NCI-H1930 (cell line): Measurements from ENCODE around the gene PGBD4.
A peak's percentile ranks its signal among the peaks of the same experiment; 100 is the strongest.
"Not testable (repeated sequence)": the region's sequence is repeated elsewhere in the genome, so short reads cannot be mapped to it uniquely, and the experiment has no call there.

Source experiments
- DNase-seq, 2 experiments: peaks; one replicate each; lab custom pipeline; 2025; lab: John Stamatoyannopoulos, UW

PGBD4 gene

DNA sequence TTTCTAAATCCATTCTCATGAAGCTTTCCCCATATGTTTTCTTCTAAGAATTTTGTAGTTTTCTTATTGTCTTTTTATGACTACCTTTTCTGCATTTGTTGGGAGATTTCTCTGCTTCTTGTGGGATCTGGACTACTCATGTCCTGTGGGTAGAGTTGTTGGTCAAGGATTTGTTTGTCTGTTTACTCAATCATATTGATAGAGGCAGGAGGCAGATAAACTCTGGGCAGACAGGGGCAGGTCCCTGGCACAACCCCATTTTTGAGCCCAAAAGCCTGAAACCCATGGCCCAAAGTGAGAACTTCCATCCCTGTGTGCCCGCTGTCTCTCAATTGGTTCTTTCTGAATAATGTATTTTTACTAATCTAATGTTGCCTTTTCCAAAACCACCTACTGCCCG, 12.3 kb downstream of the PGBD4 start:
- DNase-seq = no peak

DNA sequence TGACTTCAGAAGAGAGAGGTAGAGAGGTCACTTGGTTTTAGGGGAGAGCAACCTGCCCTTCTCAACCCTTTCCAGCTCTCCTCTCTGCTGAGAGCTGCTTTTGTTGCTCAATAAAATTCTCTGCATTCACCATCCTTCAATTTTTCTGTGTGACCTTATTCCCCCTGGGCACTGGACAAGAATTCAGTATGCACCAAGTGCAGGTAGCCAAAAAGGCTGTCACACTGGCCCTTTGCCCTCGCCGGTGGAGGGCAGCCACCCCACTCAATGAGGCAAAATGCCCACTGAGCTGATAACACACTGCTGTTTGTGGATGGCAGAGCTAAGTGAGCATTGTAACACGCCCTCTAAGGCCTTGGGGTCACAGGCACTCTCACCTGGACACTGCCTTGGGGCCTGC, 12.9 kb downstream of the PGBD4 start:
- no peak for DNase-seq

DNA sequence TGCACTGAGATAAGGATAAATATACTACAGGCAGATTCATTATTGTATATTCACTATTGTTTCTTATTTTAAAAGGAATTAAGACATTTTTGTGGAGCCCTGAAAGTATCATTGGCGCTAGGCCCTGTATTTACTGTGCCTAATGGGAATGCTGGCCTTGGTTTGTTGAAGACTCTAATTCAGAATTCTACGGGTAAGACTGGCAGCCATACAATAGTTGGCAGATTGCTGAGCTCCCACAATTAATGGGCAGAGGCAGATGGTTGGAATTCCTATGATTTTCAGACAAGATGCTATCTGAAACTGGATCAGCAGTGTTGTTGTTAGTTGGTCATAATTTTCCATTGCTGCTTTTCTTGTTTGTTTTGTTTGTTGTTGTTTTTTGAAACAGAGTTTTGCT, 14.7 kb downstream of the PGBD4 start:
- no peak for DNase-seq

DNA sequence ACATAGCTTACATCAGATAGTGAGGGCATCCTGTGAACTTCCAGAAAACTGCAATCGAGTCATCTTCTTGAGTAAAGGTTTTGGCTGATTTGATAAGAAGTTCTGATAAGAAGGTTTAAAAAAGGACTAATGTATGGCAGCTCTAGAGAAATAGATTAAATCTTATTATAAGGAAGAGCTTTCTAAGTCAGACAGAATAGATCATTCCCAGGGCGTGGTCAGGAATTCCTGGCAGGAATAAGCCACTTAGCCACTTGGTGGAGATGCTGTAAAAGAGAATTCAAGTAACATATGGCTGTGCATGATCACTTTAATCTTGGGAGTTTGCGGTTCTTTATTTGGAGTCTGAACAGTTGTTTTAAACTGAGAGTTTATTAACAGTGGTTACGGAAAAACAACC, 17.4 kb downstream of the PGBD4 start:
- DNase-seq = no peak

DNA sequence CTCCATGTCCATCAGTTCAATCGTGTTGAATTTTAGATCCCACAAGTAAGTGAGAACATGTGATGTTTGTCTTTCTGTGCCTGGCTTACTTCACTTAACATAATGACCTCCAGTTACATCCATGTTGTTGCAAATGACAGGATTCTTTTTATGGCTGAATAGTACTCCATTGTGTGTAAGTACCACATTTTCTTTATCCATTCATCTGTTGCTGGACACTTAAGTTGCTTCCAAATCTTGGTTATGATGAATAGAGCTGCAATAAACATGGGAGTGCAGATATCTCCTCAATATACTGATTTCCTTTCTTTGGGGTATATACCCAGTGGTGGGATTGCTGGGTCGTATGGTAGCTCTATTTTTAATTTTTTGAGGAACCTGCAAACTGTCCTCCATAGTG, 18.5 kb downstream of the PGBD4 start:
- DNase-seq = not testable (repeated sequence)

DNA sequence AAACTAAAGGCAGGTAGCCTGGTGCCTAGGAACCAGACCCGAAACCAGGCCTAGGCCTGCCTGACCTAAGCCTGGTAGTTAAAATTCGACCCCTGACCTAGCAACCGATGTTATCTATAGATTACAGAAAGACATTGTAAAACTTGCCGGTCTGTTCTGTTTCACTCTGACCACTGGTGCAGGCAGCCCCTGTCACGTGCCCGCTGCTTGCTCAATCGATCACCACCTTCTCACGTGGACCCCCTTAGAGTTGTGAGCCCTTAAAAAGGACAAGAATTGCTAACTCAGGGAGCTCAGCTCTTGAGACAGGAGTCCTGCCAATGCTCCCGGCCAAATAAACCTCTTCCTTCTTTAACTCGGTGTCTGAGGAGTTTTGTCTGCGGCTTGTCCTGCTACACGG, 19.9 kb downstream of the PGBD4 start:
- not testable (repeated sequence) for DNase-seq

DNA sequence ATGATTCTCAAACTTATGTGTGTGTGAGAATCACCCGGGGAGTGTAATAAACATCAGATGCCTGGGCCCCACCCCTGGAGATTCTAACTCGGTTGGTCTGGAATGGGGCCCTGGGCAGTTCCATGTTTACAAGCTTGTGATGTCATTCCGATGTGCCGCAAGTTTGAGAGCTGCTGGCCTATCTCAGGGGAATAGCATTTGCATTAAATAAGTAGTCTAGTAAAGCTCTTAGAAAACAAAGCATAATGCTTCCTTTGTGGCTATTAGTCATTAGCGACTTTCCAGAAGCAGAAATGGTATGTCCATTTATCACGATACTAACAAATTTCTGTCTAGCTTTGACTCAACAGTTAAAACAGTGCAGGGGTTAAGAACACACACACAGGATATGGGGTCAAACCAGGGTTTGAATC, 20.9 kb downstream of the PGBD4 start:
- DNase-seq = no peak

DNA sequence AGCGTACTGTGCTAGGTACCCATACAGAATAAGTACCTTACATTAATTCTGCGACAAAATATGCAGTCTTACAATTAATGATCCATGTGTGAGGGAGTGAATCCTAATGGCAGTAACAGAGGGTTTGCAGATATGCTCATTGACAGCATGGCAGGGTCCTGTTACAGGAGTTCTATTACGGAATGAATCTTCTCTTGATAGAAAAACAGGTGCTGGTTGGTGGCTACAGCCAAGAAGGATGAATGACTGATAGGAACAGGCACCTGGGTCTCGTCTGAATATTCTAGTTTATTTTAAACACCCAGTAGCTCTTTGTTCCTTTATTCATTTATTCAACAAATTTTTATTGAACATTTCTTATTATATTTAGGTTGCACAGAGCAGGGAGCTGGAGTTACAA, 22.8 kb downstream of the PGBD4 start:
- DNase-seq = no peak

DNA sequence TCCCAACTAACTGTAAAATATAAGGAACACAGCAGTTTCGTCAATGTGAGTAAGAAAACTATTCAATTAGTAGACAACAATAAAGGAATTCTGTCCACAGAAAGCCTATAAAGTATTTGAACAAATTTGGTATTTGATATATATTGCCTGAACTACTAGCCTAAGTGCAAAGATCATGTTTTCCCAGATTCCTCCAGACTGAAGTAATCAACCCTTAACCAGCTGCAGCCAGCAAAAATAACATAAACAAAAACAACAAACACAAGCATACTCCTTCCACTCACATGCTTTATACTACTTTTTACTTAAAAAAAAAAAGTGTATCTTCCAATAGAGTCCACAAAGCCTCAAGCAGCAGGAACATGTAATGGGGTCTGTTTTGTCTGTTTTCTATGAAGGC, 24.1 kb downstream of the PGBD4 start:
- DNase-seq = no peak

DNA sequence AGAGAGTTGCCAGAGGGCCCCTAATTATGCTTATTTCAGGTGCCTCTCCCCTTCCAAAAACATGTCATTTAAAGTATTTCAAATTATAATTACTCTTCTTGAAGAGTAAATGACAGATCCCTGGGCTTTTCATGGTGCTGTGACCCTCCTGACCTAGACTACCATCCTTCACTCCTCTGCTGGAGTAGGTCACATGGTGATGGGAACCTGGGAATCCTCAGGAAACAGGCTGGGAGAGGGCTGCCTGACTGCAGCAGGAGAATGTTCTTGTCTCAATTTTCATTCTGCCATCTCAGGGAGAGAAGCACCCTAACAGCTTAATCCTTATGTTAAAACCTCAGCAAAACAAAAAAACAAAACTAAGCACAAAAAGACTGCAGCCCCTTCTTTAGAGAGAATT, 24.6 kb downstream of the PGBD4 start:
- DNase-seq = no peak

DNA sequence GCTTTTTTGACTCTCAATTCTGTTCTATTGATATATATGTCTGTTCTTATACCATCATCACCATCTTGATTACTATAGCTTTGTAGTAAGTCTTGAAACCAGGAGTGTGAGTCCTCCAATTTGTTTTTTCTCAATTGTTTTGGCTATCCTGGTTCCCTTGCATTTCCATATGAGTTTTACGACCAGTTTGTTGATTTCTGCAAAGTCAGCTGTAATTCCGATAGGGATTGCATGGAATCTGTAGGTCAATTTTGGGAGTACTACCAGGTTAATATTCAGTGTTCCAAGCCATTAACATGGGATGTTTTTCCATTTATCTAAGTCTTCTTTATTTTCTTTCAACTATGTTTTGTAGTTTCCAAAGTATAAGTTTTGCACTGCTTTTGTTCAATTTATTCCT, 27.0 kb downstream of the PGBD4 start:
- no peak for DNase-seq

DNA sequence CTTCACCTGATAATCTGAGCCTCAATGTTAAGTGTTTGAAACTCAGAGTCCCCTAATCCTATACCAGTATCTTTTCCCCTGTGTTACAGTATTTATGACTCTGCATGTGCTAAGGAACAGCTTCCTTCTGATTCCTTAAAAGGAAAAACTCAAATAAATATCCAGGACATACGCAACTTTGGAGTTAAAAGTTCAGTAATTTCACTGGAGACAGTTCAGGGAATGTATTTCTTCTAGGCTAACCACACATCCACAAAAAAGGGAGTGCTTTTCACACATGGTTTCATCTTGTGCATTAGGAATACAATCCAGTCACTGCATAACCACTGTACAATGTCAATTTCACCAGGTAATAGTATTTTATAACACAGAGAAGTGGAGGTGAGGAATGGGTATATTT, 31.0 kb downstream of the PGBD4 start:
- no peak for DNase-seq

DNA sequence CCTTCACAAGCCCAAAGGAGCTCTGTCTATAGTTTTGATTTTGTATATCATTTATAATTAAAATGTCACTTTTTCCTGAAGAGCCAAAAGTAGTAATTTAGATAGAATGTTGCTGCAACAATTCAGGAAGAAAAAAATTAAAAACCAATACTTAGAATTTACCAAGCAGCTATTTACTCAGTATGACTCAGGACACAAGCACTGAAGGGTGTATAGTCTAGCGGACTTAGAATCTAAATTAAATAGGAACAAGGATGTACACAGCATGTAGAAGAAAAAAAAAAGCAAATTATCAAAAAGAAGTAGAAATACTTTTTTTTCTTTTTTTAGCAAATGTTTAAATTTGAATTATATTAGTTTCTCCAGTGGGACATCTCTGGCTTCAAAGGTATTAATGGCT, 31.6 kb downstream of the PGBD4 start:
- DNase-seq = no peak

DNA sequence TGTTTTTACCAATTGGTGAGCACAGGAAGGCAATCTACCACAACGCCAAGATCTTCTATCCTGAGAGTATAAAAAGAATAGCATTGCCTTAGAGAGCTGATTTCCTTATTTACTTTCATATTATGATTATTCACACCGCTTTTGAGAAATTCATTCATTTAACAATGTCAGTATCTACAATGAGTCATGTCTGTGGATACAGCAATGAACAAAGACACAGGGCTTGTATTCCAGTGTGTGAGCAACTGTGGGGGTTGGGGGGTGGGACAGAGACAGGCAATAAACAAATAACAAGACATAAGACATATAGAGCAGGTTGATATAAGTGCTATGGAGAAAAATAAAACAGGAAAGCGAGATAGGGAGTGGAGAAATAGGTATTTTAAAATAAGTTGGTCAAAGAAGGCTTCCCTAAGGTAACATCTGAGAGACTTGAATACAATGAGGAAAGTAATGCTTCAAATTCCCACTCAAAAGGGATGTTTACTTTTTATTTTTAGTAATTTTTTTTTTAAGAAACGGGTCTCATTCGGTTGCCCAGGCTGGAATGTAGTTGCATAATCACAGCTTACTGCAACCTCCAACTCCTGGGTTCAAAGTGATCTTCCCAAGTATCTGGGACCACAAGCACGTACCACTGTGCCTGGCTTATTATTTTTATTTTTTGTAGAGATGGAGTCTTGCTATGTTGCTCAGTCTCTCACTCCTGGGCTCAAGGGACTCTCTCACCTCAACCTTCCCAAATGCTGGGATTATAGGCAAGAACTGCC, 45.7 kb downstream of the PGBD4 start:
- DNase-seq = peak in 1 of 2 experiments; percentile 23

DNA sequence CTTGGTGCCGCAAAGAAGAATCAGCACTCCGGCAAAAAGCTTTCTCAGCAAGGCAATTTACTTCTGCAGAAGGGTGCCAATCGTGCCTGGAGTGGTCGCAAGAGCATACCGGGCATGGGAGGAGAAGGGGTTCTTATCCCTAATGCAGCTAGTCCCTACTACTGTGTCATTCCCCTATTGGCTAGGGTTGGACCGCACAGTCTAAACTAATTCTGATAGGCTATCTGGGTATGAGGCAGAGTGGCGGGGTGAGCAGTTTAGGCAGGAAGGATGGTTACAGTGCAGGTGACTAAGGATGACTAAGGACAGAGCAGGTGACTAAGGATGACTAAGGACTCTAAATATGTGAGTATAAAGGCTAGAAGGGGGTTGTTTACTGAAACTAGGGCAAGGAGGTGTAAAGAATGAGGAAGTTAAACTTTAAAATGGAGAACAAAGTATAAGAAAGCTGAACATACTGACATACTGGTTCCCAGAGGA, 52.9 kb downstream of the PGBD4 start:
- DNase-seq = no peak

DNA sequence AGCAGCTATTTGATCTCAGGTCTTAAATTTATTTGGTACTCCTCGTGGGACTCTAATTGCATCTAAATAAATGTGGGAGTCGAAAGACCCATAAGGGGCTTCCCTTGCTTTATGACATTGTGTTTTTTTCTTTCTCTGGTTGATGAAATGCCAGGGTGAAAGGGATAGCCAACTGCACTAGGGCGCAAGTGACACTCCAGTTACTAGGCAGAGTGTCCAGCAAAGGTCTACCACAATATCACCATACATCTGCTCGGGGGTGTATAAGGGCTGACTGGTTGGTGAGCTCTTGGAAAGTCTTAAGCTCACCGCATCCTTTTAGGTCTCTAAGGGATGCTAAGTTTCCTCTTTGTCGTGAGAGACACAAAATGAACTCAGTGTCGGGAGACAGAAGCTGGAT, 54.0 kb downstream of the PGBD4 start:
- DNase-seq = no peak
